ENCODE measurements around the gene CD300LB.

GRCh38 chr17:74512624-74513091 is 18.6 kb downstream of the CD300LB start:
- TF ChIP-seq CTCF (IDR thresholded peaks at IDR 0.05): no peak
- no peak for TF ChIP-seq POLR2A (IDR thresholded peaks at IDR 0.05)
